ENCODE measurements around the gene TBXAS1.

DNA sequence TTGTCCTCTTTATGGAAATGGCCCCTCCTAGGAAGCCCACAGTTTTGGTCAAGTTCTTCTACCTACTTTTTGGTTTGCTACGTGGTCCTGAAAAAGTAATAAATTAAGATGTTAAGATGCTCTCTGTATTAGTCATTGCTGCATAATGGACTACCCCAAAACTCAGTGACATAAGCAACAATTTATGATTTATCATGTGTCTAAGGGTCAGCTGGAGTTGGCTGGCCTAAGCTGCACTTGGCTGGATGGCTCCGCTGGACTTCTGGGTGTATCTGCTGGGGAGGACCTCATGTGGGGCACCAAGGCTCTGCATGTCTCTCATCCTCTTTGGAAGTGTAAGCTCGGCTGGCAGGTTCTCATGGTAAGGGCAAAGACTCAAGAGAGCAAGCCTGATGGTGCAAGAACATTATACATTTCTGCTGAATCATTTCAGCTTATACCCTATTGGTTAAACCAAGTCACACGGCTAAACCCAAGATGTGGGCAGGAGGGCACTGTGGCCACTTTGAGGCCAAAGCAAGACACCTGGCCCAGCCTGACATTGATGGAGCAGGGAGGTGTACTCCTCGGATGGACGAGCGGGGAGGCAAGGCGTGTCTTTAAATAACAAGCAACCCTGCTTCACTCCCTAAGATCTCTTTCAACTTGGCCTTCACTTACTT is 47.7 kb downstream of the TBXAS1 start:
- TF ChIP-seq ZNF629 (tag by site-specific recombination; IDR thresholded peaks at IDR 0.05) (no peak), ZNF274 (IDR thresholded peaks at IDR 0.05; ENCODE audit: low read length) (no peak), ZNF274 (tag by site-specific recombination; IDR thresholded peaks at IDR 0.05; ENCODE audit: borderline replicate concordance) (no peak), ZBTB21 (tag by site-specific recombination; IDR thresholded peaks at IDR 0.05) (no peak)
- TF ChIP-seq, protein P1, sequence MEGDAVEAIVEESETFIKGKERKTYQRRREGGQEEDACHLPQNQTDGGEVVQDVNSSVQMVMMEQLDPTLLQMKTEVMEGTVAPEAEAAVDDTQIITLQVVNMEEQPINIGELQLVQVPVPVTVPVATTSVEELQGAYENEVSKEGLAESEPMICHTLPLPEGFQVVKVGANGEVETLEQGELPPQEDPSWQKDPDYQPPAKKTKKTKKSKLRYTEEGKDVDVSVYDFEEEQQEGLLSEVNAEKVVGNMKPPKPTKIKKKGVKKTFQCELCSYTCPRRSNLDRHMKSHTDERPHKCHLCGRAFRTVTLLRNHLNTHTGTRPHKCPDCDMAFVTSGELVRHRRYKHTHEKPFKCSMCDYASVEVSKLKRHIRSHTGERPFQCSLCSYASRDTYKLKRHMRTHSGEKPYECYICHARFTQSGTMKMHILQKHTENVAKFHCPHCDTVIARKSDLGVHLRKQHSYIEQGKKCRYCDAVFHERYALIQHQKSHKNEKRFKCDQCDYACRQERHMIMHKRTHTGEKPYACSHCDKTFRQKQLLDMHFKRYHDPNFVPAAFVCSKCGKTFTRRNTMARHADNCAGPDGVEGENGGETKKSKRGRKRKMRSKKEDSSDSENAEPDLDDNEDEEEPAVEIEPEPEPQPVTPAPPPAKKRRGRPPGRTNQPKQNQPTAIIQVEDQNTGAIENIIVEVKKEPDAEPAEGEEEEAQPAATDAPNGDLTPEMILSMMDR (tag by site-specific recombination; IDR thresholded peaks at IDR 0.05): no peak
